Measurements from ENCODE around the gene TP53RK. TPM values are rescaled to one million over a fixed set of nuclear protein-coding genes. Genes with fewer than 3 reads are reported as not detected.

TP53RK gene
- polyA plus RNA-seq, 1 donor from 2014 or later: 22.7 TPM

DNA sequence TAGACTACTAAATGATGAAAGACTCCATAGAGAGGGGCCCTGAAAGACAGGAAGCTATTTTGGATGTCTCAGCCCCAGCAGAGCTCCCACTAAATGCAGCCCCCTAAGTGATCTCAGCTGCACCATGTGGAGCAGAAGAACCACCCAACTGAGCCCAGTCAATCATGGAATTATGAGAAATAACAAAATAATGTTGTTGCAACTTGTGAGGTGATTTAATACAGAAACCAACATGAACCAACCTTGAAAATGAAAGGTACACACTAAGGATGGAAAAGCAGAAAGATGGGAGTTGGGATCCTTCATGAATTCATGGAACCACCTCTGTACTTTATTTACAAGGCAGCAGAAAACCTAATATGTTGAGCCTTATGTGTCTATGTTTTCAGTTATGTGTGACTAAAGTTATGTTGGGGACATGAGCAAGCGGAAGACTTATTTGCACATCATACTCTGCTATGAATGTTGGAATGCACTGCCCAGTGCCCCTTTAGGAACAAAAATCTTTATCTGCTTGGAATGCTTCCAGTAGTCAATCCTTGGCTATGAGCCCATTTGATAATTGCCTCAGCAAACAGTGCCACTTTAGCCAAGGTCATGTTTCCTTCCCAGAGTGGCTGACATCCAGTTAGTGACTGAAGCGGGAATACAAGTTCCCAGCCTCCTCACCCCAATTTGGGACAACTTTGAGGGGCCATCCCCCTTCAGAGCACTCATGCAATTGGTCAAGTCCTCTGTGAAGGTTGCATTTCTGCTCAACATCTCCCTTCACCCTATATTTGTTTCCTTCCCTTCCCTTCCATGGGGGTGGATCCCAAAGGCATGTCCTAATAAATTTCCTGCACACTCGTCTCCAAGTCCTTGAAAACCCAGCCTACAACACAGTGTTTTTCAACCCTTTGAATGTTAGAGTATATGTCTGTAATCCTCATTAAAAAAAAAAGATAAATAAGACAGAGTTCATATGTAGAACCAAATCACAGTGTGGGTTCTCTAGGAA lies 18.4 kb downstream of the TP53RK start:
- Histone ChIP-seq H3K27ac (ENCODE audit: low read length) (no peak overlapping the region), H3K9ac (ENCODE audit: low read length) (no peak overlapping the region), H2AFZ (ENCODE audit: low read depth, low read length) (no peak overlapping the region), H3K4me2 (ENCODE audit: low read length) (no peak overlapping the region), H3K9me3 (ENCODE audit: low read length) (peaks cover 3% of the 10 kb centered on the region), H3K36me3 (ENCODE audit: insufficient read depth, low read length) (no peaks in the 10 kb centered on the region), H3K4me3 (ENCODE audit: low read length) (no peak overlapping the region), H3K27me3 (ENCODE audit: insufficient read depth, low read depth, low read length) (no peaks in the 10 kb centered on the region), H3K79me2 (replicated peaks; ENCODE audit: insufficient read depth, low read length) (no peaks in the 10 kb centered on the region), H4K20me1 (ENCODE audit: insufficient read depth) (no peaks in the 10 kb centered on the region), H3K9me2 (ENCODE audit: insufficient read depth, low read length) (no peaks in the 10 kb centered on the region), H3F3A (ENCODE audit: insufficient read depth, low read length, poor library complexity, severe bottlenecking) (no peaks in the 10 kb centered on the region)
- TF ChIP-seq POLR2AphosphoS5 (IDR thresholded peaks at IDR 0.05) (no peak), EP300 (conservative IDR thresholded peaks at IDR 0.05; ENCODE audit: poor library complexity, severe bottlenecking) (no peak), CTCF (IDR thresholded peaks at IDR 0.05; ENCODE audit: poor library complexity, severe bottlenecking) (no peak), TAF1 (IDR thresholded peaks at IDR 0.05; ENCODE audit: low read depth) (no peak), EZH2 (IDR thresholded peaks at IDR 0.05; ENCODE audit: borderline replicate concordance, insufficient read depth, low read length, poor library complexity, severe bottlenecking) (no peak), REST (IDR thresholded peaks at IDR 0.05; ENCODE audit: borderline replicate concordance) (no peak), RAD21 (conservative IDR thresholded peaks at IDR 0.05) (no peak), MXI1 (conservative IDR thresholded peaks at IDR 0.05; ENCODE audit: poor library complexity, severe bottlenecking) (no peak), SMC3 (conservative IDR thresholded peaks at IDR 0.05; ENCODE audit: poor library complexity) (no peak)

GRCh38 chr20:46670228-46670584 lies 19.0 kb downstream of the TP53RK start:
- H3K9me3 ChIP-seq (ENCODE audit: low read length): peaks cover 3% of the 10 kb centered on the region
- no peak overlapping the region for H3K4me3 ChIP-seq (ENCODE audit: low read length)
- no peak overlapping the region for H3K9ac ChIP-seq (ENCODE audit: low read length)
- H4K20me1 ChIP-seq (ENCODE audit: insufficient read depth): no peaks in the 10 kb centered on the region
- TF ChIP-seq CTCF (IDR thresholded peaks at IDR 0.05; ENCODE audit: poor library complexity, severe bottlenecking) (no peak), TAF1 (IDR thresholded peaks at IDR 0.05; ENCODE audit: low read depth) (no peak), EP300 (conservative IDR thresholded peaks at IDR 0.05; ENCODE audit: poor library complexity, severe bottlenecking) (no peak), POLR2AphosphoS5 (IDR thresholded peaks at IDR 0.05) (no peak), EZH2 (IDR thresholded peaks at IDR 0.05; ENCODE audit: borderline replicate concordance, insufficient read depth, low read length, poor library complexity, severe bottlenecking) (no peak), RAD21 (conservative IDR thresholded peaks at IDR 0.05) (no peak), MXI1 (conservative IDR thresholded peaks at IDR 0.05; ENCODE audit: poor library complexity, severe bottlenecking) (no peak), SMC3 (conservative IDR thresholded peaks at IDR 0.05; ENCODE audit: poor library complexity) (no peak), REST (IDR thresholded peaks at IDR 0.05; ENCODE audit: borderline replicate concordance) (no peak)
- no peaks in the 10 kb centered on the region for H3F3A ChIP-seq (ENCODE audit: insufficient read depth, low read length, poor library complexity, severe bottlenecking)
- H2AFZ ChIP-seq (ENCODE audit: low read depth, low read length): no peak overlapping the region
- no peaks in the 10 kb centered on the region for H3K36me3 ChIP-seq (ENCODE audit: insufficient read depth, low read length)
- H3K27me3 ChIP-seq (ENCODE audit: insufficient read depth, low read depth, low read length): no peaks in the 10 kb centered on the region
- H3K4me2 ChIP-seq (ENCODE audit: low read length): no peak overlapping the region
- no peak overlapping the region for H3K27ac ChIP-seq (ENCODE audit: low read length)
- no peaks in the 10 kb centered on the region for H3K9me2 ChIP-seq (ENCODE audit: insufficient read depth, low read length)
- no peaks in the 10 kb centered on the region for H3K79me2 ChIP-seq (replicated peaks; ENCODE audit: insufficient read depth, low read length)
